Measurements from ENCODE around the gene ABCC1.
"Not testable (repeated sequence)": the region's sequence is repeated elsewhere in the genome, so short reads cannot be mapped to it uniquely, and the experiment has no call there.

The ABCC1 gene

DNA sequence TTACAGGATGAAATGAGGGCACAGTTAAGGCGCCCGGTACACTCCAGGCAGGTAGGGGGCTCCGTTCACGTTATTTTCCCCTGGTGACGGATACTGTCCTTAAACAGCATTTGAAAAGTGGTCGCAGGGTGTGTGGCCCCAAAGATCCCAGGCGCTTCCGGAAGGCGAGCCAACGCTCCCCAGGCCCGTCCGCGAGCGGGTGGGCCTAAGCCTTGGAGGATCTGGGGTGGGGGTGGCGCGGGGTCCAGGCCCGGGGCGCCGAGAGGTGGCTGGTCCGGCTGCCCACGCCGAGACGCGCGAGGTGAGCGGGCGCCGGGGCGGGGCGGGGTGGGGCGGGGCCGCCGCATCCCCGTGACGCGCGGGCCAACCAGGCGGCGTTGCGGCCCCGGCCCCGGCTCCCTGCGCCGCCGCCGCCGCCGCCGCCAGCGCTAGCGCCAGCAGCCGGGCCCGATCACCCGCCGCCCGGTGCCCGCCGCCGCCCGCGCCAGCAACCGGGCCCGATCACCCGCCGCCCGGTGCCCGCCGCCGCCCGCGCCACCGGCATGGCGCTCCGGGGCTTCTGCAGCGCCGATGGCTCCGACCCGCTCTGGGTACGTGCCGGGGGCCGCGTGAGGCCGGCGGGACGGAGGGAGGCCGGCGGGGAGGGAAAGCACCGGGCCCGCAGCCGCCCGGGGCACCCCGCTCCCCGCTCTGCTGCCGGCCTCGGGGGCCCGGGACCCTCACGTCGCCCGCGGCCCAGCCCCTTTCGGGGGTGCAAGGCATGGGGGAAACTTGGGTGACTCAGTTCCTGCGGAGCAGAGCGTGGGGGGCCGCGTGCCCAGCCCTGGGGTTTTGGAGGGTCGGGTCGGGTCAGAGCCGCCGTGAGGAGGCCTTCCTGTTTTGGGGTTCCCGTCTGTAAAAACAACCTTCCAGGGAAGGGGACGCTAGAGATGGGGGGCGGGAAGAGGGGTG is at the start of gene ABCC1:
TSS of gene ABCC1 (plus strand) at position 407 of the 951 bp plus-strand sequence. CDS start at position 543, 136 bp downstream.
- peak; percentile 36 to 65 (median 52) for DNase-seq (ENCODE audit: low read depth in 2 of 3, low spot score in 2 of 3)

DNA sequence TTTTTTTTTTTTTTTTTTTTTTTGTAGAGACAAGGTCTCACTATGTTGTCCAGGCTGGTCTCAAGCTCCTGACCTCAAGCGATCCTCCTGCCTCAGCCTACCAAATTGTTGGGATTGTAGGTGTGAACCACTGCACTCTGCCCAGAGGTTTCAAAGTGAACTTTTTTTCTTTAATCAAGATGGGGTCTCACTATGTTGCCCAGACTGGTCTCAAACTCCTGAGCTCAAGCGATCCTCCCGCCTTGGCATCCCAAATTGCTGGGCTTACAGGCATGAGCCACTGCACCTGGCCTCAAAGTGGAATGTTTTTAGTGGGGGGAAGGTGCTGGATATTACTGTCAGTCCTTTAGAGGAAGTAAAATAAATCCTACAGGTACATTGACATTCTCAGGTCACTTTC is 49.1 kb upstream of the ABCC1 start:
- DNase-seq (ENCODE audit: low read depth in 2 of 3, low spot score in 2 of 3): no peak

DNA sequence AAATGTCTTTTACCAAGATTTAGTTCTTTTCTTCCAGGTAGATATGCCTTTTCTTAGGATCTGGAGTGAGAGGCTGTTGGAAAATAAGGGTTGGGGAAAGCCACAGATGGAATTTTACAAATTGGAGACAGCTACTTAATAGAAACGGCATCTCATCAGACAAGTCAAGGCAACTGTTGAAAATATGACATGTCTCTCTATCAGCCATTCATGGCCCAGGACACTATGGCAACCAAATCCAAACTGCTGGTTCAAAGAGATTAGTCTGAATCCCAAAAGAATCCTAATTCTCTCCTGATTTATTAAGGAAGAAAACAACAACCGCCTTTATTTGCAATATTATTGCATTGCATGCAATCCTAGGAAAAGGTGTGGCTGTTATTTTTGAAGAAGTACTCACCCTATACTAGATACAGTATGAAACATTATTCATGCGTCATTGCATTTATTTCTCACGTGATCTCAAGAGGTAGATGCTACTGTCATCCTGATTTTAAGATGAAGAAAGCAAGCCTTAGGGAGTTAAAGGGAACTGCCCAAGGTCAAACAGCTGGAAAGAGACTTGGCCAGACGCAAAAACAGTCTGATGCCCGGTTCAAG is 48.4 kb upstream of the ABCC1 start:
- no peak for DNase-seq (ENCODE audit: low read depth in 2 of 3, low spot score in 2 of 3)

DNA sequence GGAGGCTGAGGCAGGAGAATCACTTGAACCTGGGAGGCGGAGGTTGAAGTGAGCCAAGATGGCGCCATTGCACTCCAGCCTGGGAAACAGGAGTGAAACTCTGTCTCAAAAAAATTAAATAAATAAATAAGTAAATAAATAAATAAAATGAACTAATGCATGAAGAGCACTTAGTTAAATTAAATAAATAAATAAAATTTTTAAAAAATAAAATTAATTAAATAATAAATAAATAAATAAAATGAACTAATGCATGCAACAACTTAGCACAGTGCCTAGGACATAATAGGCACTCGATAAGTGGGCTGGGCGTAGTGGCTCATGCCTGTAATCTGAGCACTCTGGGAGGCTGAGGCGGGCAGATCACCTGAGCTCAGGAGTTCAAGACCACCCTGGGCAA is 45.5 kb upstream of the ABCC1 start:
- DNase-seq (ENCODE audit: low read depth in 2 of 3, low spot score in 2 of 3): no peak

DNA sequence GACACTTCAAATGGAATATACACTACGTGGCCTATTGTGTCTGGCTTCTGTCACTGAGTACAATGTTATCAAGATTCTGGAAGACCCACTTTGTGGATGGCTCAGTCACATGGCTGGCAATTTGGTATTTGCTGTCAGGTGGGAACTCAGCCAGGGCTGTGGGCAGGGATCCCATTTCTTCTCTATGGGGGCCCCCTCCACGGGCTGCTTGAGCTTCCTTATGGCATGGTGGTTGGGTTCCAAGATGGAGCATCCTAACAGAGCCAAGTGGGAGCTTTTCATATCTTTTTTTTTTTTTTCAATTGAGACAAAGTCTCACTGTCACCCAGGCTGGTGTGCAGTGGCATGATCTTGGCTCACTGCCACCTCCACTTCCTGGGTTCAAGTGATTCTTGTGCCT is 43.0 kb upstream of the ABCC1 start:
- no peak for DNase-seq (ENCODE audit: low read depth in 2 of 3, low spot score in 2 of 3)

DNA sequence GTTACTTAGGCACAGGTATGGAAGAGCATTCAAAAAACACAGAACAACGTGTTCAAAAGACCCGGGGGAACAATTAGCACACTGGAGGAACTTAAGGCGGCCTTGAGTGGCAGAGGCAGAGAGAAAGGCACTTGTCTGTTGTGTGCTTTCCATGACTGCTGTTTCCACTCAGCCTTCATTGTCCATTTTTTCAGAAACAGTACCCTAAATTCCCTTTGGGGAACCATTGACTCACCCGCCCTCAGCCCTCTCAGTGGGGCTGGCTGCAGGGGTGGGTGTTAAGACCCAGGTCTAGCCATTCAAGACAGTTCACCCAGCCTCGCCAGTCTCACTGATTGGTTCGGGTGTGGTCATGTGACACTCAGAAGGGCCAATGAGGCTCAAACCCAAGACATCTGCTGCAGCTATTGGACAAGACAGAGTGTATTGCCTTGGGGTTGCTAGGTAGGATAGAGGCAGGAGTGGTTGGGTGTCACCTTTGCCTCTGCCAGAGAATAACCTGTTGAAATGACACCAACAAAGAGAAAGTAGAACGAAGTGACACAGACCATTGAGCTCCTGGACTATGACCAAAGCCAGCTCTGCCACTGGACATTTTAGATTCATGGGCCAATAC is 41.4 kb upstream of the ABCC1 start:
- peak in 1 of 3 experiments; percentile 15 for DNase-seq (ENCODE audit: low read depth in 2 of 3, low spot score in 2 of 3)

DNA sequence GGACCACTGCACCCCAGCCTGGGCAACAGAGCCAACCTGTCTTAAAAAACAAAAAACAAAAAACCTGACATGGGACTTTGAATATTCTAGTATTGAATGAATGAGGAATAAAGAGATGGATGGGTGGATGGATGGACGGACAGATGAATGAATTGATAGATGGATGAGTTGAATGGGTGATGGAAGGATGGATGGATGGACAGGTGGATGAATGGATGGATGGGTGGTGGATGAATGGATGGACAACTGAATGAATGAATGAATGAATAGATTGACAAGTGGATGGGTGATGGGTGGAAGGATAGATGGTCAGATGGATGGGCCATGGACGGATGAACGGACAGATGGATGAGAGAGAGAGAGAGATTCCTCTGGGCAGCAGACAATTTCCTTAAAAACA is 38.2 kb upstream of the ABCC1 start:
- no peak for DNase-seq (ENCODE audit: low read depth in 2 of 3, low spot score in 2 of 3)

DNA sequence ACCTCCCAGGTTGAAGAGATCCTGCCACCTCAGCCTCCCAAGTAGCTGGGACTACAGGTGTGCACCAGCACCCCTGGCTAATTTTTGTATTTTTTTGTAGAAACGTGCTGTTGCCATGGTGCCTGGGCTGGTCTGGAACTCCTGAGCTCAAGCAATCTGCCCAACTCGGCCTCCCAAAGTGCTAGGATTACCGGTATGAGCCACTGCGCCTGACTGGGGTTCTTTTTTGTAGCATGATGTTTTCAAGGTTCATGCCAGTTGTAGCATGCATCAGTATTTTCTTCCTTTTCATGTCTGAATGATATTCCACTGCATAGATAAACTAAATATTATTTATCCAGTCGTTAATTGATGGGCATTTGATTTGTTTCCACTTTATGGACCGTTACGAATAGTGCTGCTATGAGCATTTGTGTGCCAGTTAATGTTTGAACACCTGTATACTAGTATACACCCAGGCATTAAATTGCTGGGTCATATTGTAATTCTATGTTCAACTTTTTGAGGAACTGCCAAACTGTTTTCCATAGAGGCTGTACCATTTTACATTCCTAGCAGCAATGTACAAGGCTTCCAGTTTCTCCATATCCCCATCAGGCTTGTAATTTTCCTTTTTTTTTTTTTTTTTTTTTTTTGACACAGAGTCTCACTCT is 36.2 kb upstream of the ABCC1 start:
- no peak for DNase-seq (ENCODE audit: low read depth in 2 of 3, low spot score in 2 of 3)

DNA sequence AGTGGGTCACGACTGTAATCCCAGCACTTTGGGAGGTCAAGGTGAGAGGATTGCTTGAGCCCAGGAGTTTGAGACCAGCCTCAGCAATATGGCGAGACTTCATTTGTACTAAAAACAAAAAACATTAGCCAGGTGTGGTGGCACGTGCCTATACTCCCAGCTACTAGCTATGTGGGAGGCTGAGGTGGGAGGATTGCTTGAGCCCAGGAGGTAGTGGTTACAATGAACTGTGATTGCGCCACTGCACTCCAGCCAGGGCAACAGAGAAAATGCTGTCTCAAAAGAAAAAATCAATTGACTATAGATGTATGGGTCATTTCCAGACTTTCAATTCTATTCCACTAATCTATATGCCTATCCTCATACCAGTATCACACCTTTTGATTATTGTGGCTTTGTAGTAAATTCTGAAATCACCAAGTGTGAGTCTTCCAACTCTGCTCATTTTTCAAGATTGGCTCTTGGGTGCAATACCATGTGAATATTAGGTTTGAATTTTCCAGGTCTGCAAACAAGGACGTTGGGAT is 33.8 kb upstream of the ABCC1 start:
- no peak for DNase-seq (ENCODE audit: low read depth in 2 of 3, low spot score in 2 of 3)

DNA sequence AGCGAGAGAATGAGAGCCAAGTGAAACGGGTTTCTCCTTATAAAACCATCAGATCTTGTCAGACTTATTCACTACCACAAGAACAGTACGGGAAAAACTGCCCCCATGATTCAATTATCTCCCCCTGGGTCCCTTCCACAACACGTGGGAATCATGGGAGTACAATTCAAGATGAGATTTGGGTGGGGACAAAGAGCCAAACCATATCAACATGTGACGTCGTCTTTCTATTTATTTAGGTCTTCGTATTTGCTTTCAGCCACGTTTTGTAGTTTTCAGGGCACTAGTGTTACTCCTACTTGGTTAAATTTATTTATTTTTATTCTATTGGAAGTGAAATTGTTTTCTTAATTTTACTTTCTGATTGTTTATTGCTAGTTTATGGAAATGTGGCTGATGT is 33.1 kb upstream of the ABCC1 start:
- DNase-seq (ENCODE audit: low read depth in 2 of 3, low spot score in 2 of 3): no peak

DNA sequence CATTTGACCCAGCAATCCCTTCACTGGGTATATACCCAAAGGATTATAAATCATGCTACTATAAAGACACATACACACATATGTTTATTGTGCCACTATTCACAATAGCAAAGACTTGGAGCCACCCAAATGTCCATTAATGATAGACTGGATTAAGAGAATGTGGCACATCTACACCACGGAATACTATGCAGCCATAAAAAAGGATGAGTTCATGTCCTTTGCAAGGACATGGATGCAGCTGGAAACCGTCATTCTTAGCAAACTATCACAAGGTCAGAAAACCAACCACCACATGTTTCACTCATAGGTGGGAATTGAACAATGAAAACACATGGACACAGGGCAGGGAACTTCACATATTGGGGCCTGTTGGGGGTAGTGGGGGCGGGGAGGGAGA is 31.1 kb upstream of the ABCC1 start:
- not testable (repeated sequence) for DNase-seq (ENCODE audit: low read depth in 2 of 3, low spot score in 2 of 3)

DNA sequence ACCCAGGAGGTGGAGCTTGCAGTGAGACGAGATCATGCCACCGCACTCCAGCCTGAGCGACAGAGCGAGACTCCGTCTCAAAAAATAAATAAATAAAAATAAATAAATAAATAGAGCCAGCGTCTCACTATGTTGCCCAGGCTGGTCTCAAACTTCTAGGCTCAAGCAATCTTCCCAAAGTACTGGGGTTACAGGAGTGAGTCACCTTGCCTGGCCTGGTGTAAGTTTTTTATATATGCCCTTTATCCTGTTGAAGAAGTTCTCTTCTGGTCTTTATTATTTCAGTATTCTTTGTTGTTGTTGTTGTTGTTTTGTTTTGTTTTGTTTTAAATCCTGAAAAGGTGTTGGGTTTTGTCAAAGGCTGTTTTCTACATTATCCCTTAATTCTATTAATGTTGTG is 30.1 kb upstream of the ABCC1 start:
- no peak for DNase-seq (ENCODE audit: low read depth in 2 of 3, low spot score in 2 of 3)

DNA sequence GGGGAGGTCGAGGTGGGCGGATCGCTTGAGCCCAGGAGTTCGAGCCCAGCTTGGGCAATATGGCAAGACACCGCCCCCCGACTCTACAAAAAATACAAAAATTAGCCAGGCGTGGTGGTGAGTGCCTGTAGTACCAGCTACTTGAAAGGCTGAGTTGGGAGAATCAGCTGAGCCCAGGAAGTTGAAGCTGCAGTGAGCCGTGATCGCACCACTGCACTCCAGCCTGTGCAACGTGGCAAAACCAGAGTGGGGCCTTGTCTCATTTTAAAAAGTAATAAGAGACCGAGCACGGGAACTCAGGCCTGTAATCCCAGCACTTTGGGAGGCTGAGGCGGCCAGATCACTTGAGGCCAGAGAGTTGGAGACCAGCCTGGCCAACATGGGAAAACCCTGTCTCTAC is 24.4 kb upstream of the ABCC1 start:
- no peak for DNase-seq (ENCODE audit: low read depth in 2 of 3, low spot score in 2 of 3)

DNA sequence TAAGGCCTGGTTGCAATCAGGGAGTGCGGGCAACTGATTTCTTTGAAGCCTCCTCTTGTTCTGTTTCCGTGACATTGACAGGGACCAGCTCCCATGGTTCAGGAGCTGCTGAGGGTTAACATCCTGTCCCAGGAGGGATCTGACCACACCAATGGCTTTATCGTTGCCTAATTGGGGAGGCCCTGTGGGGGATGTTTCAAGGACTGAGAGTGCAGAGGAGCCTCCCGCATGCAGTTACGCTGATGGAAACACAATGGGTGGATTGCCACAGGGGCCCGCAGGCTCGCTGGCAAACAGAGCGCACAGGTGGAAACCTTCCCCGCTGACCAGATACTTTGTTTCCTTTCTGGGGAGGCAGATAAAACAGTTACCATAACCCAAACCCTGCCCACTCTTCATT is 23.8 kb upstream of the ABCC1 start:
- DNase-seq (ENCODE audit: low read depth in 2 of 3, low spot score in 2 of 3): no peak

DNA sequence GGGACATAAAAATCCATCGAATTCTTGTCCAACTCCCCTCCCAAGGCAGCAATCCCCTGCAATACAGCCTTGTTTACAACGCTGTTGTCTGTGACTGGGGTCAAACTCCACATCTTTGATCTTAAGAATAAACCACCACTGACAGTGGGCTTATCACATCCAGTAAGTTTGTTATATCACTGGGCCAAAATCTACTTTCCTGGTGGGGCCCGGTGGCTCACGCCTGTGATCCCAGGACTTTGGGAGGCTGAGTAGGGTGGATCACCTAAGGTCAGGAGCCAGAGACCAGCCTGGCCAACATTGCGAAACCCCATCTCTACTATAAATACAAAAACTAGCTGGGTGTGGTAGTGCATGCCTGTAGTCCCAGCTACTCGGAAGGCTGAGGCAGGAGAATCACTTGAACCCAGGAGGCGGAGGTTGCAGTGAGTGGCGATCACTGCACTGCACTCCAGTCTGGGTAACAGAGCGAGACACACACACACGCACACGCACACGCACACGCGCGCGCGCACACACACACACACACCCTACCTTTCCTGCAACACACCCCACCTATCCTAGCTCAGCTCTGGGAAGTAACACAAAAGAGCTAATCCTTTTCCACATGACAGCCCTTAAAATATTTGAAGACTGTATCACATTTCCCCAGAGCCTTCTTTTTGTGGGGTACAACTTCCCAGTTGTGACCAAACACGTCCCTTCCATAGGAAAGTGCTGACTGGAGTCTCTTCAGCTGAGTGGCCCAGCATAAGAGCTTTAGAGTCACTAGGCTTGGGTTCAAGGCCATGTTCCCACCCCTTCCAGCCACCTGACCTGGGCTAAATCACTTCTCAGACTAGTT is 20.9 kb upstream of the ABCC1 start:
- no peak for DNase-seq (ENCODE audit: low read depth in 2 of 3, low spot score in 2 of 3)

DNA sequence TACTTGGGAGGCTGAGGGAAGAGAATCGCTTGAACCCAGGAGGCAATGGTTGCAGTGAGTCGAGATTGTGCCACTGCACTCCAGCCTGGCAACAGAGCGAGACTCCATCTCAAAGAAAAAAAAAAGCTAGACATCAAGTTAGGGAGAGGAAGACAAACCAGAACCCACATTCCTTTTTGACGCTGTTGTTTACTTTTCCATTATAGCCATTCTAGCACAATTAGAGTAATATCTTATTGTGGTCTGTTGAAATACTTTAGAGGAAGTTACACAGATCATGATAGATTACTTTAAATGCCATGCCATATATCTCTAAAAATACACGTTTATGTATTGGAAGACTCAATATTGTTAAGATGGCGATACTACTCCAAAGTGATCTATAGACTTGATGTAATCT is 16.5 kb upstream of the ABCC1 start:
- DNase-seq (ENCODE audit: low read depth in 2 of 3, low spot score in 2 of 3): no peak

DNA sequence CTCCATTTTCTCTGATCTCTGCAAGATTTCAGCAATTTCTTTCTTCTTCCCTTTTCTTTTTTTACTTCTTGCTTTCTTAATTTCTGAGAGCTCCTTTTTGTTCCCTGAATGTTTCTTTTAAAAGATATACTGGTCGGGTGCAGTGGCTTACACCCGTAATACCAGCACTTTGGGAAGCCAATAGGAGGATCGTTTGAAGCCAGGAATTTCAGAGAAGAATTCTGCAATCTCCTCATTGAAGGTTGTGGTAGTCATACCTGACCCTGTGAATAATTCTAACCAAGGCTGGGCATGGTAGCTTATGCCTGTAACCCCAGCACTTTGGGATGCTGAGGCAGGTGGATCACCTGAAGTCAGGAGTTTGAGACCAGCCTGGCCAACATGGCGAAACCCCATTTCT is 15.6 kb upstream of the ABCC1 start:
- no peak for DNase-seq (ENCODE audit: low read depth in 2 of 3, low spot score in 2 of 3)

DNA sequence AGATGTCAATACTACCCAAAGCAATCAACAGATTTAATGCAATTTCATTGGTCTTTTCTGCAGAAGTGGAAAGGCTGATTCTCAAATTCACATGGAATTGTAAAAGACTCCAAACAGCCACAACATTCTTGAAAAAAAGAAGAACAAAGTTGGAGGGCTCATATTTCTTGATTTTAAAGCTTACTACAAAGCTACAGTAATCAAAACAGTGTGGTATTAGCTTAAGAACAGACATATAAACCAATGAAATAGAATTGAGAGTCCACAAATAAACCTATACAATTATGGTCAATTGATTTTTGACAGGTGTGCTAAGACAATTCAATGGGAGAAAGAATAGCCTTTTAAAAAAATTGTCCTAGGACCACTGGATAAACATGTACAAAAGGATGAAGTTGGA is 14.4 kb upstream of the ABCC1 start:
- DNase-seq (ENCODE audit: low read depth in 2 of 3, low spot score in 2 of 3): no peak

DNA sequence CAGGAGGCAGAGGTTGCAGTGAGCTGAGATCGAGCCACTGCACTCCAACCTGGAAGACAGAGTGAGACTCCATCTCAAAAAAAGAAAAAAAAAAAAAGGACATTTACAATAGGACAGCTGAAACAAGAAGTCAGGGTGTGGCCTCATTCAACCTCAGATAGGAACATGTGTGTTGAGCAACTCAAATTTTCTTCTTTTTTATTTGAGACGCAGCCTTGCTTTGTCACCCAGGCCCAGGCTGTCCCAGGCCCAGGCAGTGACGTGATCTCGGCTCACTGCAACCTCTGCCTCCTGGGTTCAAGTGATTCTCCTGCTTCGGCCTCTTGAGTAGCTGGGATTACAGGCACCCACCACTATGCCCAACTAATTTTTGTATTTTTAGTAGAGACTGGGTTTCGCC is 12.6 kb upstream of the ABCC1 start:
- DNase-seq (ENCODE audit: low read depth in 2 of 3, low spot score in 2 of 3): not testable (repeated sequence)

DNA sequence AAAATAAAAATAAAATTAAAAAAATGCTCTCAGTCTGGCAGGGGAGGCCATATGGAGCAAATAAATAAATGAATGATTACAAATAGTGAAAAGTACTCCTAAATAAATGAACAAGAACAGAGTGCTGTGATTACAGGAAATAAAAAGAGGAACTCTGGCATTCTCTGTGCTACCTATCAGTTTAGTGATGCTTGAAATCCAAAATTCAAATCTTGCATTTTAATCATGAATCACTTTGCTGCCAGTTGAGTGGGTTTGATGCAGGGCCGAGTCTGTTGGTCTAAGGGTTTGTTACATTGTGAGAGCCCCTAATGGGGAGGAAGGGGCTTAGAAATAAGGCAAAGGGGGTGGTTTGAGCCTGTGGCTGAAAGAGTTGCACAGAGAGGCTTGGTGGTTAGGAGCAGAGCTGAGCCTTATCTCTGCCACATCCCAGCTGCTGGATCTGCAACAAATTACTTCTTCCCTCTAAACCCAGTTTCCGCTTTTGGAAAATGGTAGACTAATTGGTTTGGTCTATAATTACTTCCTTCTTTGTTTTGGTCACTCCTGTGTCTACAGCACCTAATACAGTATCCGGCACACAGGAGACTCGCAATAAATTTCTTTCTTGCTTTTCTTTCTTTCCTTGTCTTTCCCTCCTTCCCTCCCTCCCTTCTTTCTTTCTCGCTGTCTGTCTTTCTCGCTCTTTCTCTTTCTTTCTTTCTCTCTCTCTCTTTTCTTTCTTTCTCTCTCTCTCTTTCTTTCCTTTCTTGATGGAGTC is 6.3 kb upstream of the ABCC1 start:
- no peak for DNase-seq (ENCODE audit: low read depth in 2 of 3, low spot score in 2 of 3)
